Stimulated activated effector memory CD8-positive, alpha-beta T cell treated with anti-CD3 and anti-CD28 coated beads, Interleukin-12 subunit alpha, Interleukin-12 subunit beta, amount 100 ng/mL, for 72 hours (primary cell): ENCODE measurements around the gene DRD3.

ENCODE experiments used
- ATAC-seq: fragments of 150-1000 bp; cut with Tn5 transposase; 2 replicates; pipeline ENCODE4 v1.10.0; 2021
- DNase-seq, 2 donors: peaks; one replicate each; pipeline ENCODE4 v3.0.0; 2021 to 2022; ENCODE audit warnings: low spot score in 2 of 2
- H3K27ac Mint-ChIP-seq: one replicate; pipeline ENCODE4 v1.8.0; 2022; ENCODE audit warnings: mild to moderate bottlenecking, mixed read lengths
- H3K36me3 Mint-ChIP-seq: one replicate; pipeline ENCODE4 v1.8.0; 2022; ENCODE audit warnings: mild to moderate bottlenecking, mixed read lengths
- H3K4me1 Mint-ChIP-seq: one replicate; pipeline ENCODE4 v1.8.0; 2022; ENCODE audit warnings: mixed read lengths
- H3K4me3 Mint-ChIP-seq: one replicate; pipeline ENCODE4 v1.8.0; 2022; ENCODE audit warnings: mild to moderate bottlenecking, mixed read lengths
- H3K9me3 Mint-ChIP-seq: one replicate; pipeline ENCODE4 v1.8.0; 2022; ENCODE audit warnings: mixed read lengths

DRD3 gene

GRCh38 chr3:114178770-114179368, at the start of gene DRD3:
Gene DRD3, minus strand, starts transcription at chr3:114179052. Its CDS starts 7,060 bp downstream, at chr3:114171992.
- peaks cover 7% of the 10 kb centered on the region for H3K4me1 Mint-ChIP-seq
- no peak within 1 kb of the TSS for H3K27ac Mint-ChIP-seq
- peak; percentile 50 for ATAC-seq
- no peaks in the 10 kb centered on the region for H3K36me3 Mint-ChIP-seq
- peaks cover 2% of the 10 kb centered on the region for H3K9me3 Mint-ChIP-seq
- H3K4me3 Mint-ChIP-seq: no peak within 1 kb of the TSS
- no peak for DNase-seq

GRCh38 chr3:114227076-114227475, 48.2 kb upstream of the DRD3 start:
- peaks cover 6% of the 10 kb centered on the region for H3K9me3 Mint-ChIP-seq
- H3K4me3 Mint-ChIP-seq: peak overlapping the region; percentile 68
- H3K4me1 Mint-ChIP-seq: peaks cover 75% of the 10 kb centered on the region
- DNase-seq: no peak
- H3K27ac Mint-ChIP-seq: peak overlapping the region; percentile 94
- H3K36me3 Mint-ChIP-seq: peaks cover 15% of the 10 kb centered on the region
- no peak for ATAC-seq

GRCh38 chr3:114226313-114226712, 47.5 kb upstream of the DRD3 start:
- peak overlapping the region; percentile 68 for H3K4me3 Mint-ChIP-seq
- peaks cover 75% of the 10 kb centered on the region for H3K4me1 Mint-ChIP-seq
- H3K36me3 Mint-ChIP-seq: peaks cover 15% of the 10 kb centered on the region
- no peak for ATAC-seq
- no peak for DNase-seq
- peaks cover 6% of the 10 kb centered on the region for H3K9me3 Mint-ChIP-seq
- peak overlapping the region; percentile 94 for H3K27ac Mint-ChIP-seq

GRCh38 chr3:114223143-114223542, 44.3 kb upstream of the DRD3 start:
- peaks cover 67% of the 10 kb centered on the region for H3K4me1 Mint-ChIP-seq
- peaks cover 6% of the 10 kb centered on the region for H3K9me3 Mint-ChIP-seq
- peak; percentile 78 for ATAC-seq
- no peak for DNase-seq
- peaks cover 15% of the 10 kb centered on the region for H3K36me3 Mint-ChIP-seq
- peak overlapping the region; percentile 94 for H3K27ac Mint-ChIP-seq
- peak overlapping the region; percentile 36 for H3K4me3 Mint-ChIP-seq

GRCh38 chr3:114221881-114222264, 43.0 kb upstream of the DRD3 start:
- peaks cover 15% of the 10 kb centered on the region for H3K36me3 Mint-ChIP-seq
- peak; percentile 68 for ATAC-seq
- peaks cover 4% of the 10 kb centered on the region for H3K9me3 Mint-ChIP-seq
- no peak for DNase-seq
- H3K4me3 Mint-ChIP-seq: peak overlapping the region; percentile 62
- peaks cover 58% of the 10 kb centered on the region for H3K4me1 Mint-ChIP-seq
- H3K27ac Mint-ChIP-seq: peak overlapping the region; percentile 94

- Mint-ChIP-seq H3K36me3 (peaks cover 15% of the 10 kb centered on the region), H3K4me3 (peak overlapping the region; percentile 62), H3K4me1 (peaks cover 53% of the 10 kb centered on the region), H3K9me3 (peaks cover 4% of the 10 kb centered on the region), H3K27ac (peak overlapping the region; percentile 94)
- DNase-seq (peak; percentile 41 to 83), ATAC-seq (peak; percentile 74)
Measured at GRCh38 chr3:114221165-114221880, 42.5 kb upstream of the DRD3 start.

- Mint-ChIP-seq H3K27ac (peak overlapping the region; percentile 94), H3K4me1 (peaks cover 39% of the 10 kb centered on the region), H3K4me3 (peak overlapping the region; percentile 62)
Measured at GRCh38 chr3:114219741-114220140, 40.9 kb upstream of the DRD3 start.

GRCh38 chr3:114218578-114219185, 39.8 kb upstream of the DRD3 start:
- H3K4me3 Mint-ChIP-seq: no peak overlapping the region
- no peaks in the 10 kb centered on the region for H3K36me3 Mint-ChIP-seq
- H3K27ac Mint-ChIP-seq: no peak overlapping the region
- ATAC-seq (no peak), DNase-seq (no peak)
- peaks cover 30% of the 10 kb centered on the region for H3K4me1 Mint-ChIP-seq
- H3K9me3 Mint-ChIP-seq: no peaks in the 10 kb centered on the region

More at GRCh38 chr3:114219741-114220140, 40.9 kb upstream of the DRD3 start:
- ATAC-seq (no peak), DNase-seq (no peak)
- Mint-ChIP-seq H3K36me3 (peaks cover 8% of the 10 kb centered on the region), H3K9me3 (peaks cover 4% of the 10 kb centered on the region)

GRCh38 chr3:114218006-114218405, 39.2 kb upstream of the DRD3 start:
- H3K9me3 Mint-ChIP-seq: no peaks in the 10 kb centered on the region
- H3K36me3 Mint-ChIP-seq: no peaks in the 10 kb centered on the region
- no peak for ATAC-seq
- peaks cover 28% of the 10 kb centered on the region for H3K4me1 Mint-ChIP-seq
- DNase-seq: no peak
- no peak overlapping the region for H3K27ac Mint-ChIP-seq
- H3K4me3 Mint-ChIP-seq: no peak overlapping the region

GRCh38 chr3:114217266-114217665, 38.4 kb upstream of the DRD3 start:
- H3K9me3 Mint-ChIP-seq: no peaks in the 10 kb centered on the region
- DNase-seq (no peak), ATAC-seq (no peak)
- H3K36me3 Mint-ChIP-seq: no peaks in the 10 kb centered on the region
- H3K27ac Mint-ChIP-seq: no peak overlapping the region
- H3K4me1 Mint-ChIP-seq: peaks cover 31% of the 10 kb centered on the region
- H3K4me3 Mint-ChIP-seq: no peak overlapping the region

GRCh38 chr3:114216186-114216970, 37.5 kb upstream of the DRD3 start:
- Mint-ChIP-seq H3K27ac (no peak overlapping the region), H3K9me3 (no peaks in the 10 kb centered on the region), H3K4me3 (no peak overlapping the region), H3K36me3 (no peaks in the 10 kb centered on the region), H3K4me1 (peaks cover 29% of the 10 kb centered on the region)
- DNase-seq (no peak), ATAC-seq (no peak)

GRCh38 chr3:114214542-114215341, 35.9 kb upstream of the DRD3 start:
- Mint-ChIP-seq H3K4me1 (peaks cover 17% of the 10 kb centered on the region), H3K9me3 (no peaks in the 10 kb centered on the region), H3K27ac (no peak overlapping the region), H3K36me3 (no peaks in the 10 kb centered on the region), H3K4me3 (no peak overlapping the region)
- ATAC-seq: peak; percentile 74
- no peak for DNase-seq

- Mint-ChIP-seq H3K4me1 (peaks cover 17% of the 10 kb centered on the region), H3K4me3 (no peak overlapping the region), H3K27ac (no peak overlapping the region), H3K9me3 (peaks cover 2% of the 10 kb centered on the region), H3K36me3 (no peaks in the 10 kb centered on the region)
- DNase-seq (peak; percentile 46 to 82), ATAC-seq (peak; percentile 83)
Measured at GRCh38 chr3:114213627-114214541, 35.0 kb upstream of the DRD3 start.

GRCh38 chr3:114213292-114213626, 34.4 kb upstream of the DRD3 start:
- Mint-ChIP-seq H3K36me3 (no peaks in the 10 kb centered on the region), H3K4me1 (peaks cover 17% of the 10 kb centered on the region), H3K4me3 (no peak overlapping the region), H3K9me3 (peaks cover 2% of the 10 kb centered on the region), H3K27ac (no peak overlapping the region)
- DNase-seq: no peak
- ATAC-seq: no peak
